B cell (primary cell): ENCODE results near the gene SLC3A2. TPM values are rescaled to one million over a fixed set of nuclear protein-coding genes. Genes with fewer than 3 reads are reported as not detected.

ENCODE experiments used
- ATAC-seq: fragments of 200-7000 bp; cut with Tn5 transposase; one replicate; pipeline ENCODE4 v1.10.0; 2021; ENCODE audit warnings: low read depth, mild to moderate bottlenecking, moderate number of reproducible peaks, moderate library complexity
- CTCF ChIA-PET: fragments of 350-600 bp; sonication (Branson Sonifier 250); formaldehyde crosslinking; loops from one replicate; lab custom pipeline; 2021; ENCODE audit warnings: antibody characterized with exemption, inconsistent platforms; lab: Charles Lee
- POLR2A ChIA-PET: fragments of 350-600 bp; sonication (Branson Sonifier 250); formaldehyde crosslinking; loops from one replicate; lab custom pipeline; 2021; ENCODE audit warnings: antibody characterized with exemption; lab: Charles Lee
- DNase-seq: peaks from one replicate; pipeline ENCODE4 v3.0.0; 2013
- H2AFZ ChIP-seq: 2 replicates; pipeline ENCODE4 v1.6.1; 2012; ENCODE audit warnings: mild to moderate bottlenecking, low read depth, low read length; ENCODE audit not compliant: insufficient read depth, poor library complexity, severe bottlenecking
- H3K27ac ChIP-seq, 2 donors: 1 replicate in 1 of 2; 2 replicates in 1 of 2; pipeline ENCODE4 v1.5.1; 2012 to 2013; ENCODE audit warnings: low read length in 2 of 2, mild to moderate bottlenecking in 2 of 2, moderate library complexity in 1 of 2
- H3K27me3 ChIP-seq, 4 experiments: fragments of 200-600 bp in 1 of 4; sonication (generic) in 1 of 4; replicated peaks in 1 of 4; 1 replicate in 2 of 4; 2 replicates in 2 of 4; pipeline versions ENCODE4 v1.6.1 to v1.7.0; 2013 to 2016; ENCODE audit warnings: low read length in 3 of 4, mild to moderate bottlenecking in 2 of 4, mixed read lengths in 1 of 4, moderate library complexity in 1 of 4; ENCODE audit not compliant: insufficient read depth in 4 of 4, control insufficient read depth in 3 of 4; ENCODE audit errors: control extremely low read depth in 1 of 4
- H3K36me3 ChIP-seq, 2 experiments: replicated peaks in 1 of 2; 1 replicate in 1 of 2; 2 replicates in 1 of 2; pipeline versions ENCODE4 v1.6.1 to v1.7.1; 2013; ENCODE audit warnings: low read length in 1 of 2; ENCODE audit not compliant: insufficient read depth in 2 of 2, control insufficient read depth in 1 of 2; ENCODE audit errors: control extremely low read depth in 1 of 2, extremely low read depth in 1 of 2
- H3K4me1 ChIP-seq, 2 donors: fragments of 200-600 bp in 1 of 2; sonication (generic) in 1 of 2; 1 replicate in 1 of 2; 2 replicates in 1 of 2; pipeline versions ENCODE4 v1.5.1 to v1.6.1; 2013 to 2017; ENCODE audit warnings: low read length in 2 of 2; ENCODE audit not compliant: control insufficient read depth in 2 of 2, insufficient read depth in 2 of 2
- H3K4me2 ChIP-seq: replicated peaks from 2 replicates; pipeline ENCODE3; 2012; ENCODE audit warnings: mild to moderate bottlenecking, low read depth, low read length; ENCODE audit not compliant: poor library complexity, severe bottlenecking
- H3K4me3 ChIP-seq, 5 experiments: fragments of 200-600 bp in 1 of 5; sonication (generic) in 1 of 5; 1 replicate in 3 of 5; 2 replicates in 2 of 5; pipeline versions ENCODE4 v1.5.1 to v1.7.0; 2011 to 2016; ENCODE audit warnings: low read length in 4 of 5, mild to moderate bottlenecking in 4 of 5, low read depth in 2 of 5, control low read depth in 1 of 5, moderate library complexity in 1 of 5; ENCODE audit not compliant: insufficient read depth in 1 of 5; ENCODE audit errors: control extremely low read depth in 1 of 5, extremely low read depth in 1 of 5
- H3K79me2 ChIP-seq: fragments of 200-600 bp; sonication (generic); one replicate; pipeline ENCODE4 v1.6.0; 2016; ENCODE audit warnings: low read length; ENCODE audit not compliant: control insufficient read depth, insufficient read depth
- H3K9ac ChIP-seq: fragments of 200-600 bp; sonication (generic); 2 replicates; pipeline ENCODE4 v1.6.1; 2017; ENCODE audit warnings: mild to moderate bottlenecking, low read length, moderate library complexity
- H3K9me3 ChIP-seq, 3 donors: one replicate each; pipeline versions ENCODE4 v1.6.1 to v1.7.1; 2013; ENCODE audit warnings: low read length in 2 of 3; ENCODE audit not compliant: control insufficient read depth in 2 of 3, insufficient read depth in 1 of 3; ENCODE audit errors: control extremely low read depth in 1 of 3
- H4K20me1 ChIP-seq: 2 replicates; pipeline ENCODE4 v1.6.0; 2012; ENCODE audit warnings: mild to moderate bottlenecking, low read length; ENCODE audit not compliant: insufficient read depth, control insufficient read depth, poor library complexity, severe bottlenecking
- H3K27ac Mint-ChIP-seq: one replicate; pipeline ENCODE4 v1.8.0; 2021; ENCODE audit warnings: mixed read lengths
- H3K27me3 Mint-ChIP-seq: one replicate; pipeline ENCODE4 v1.8.0; 2021; ENCODE audit warnings: mixed read lengths
- H3K4me1 Mint-ChIP-seq: one replicate; pipeline ENCODE4 v1.8.0; 2021; ENCODE audit warnings: mixed read lengths
- H3K4me3 Mint-ChIP-seq: one replicate; pipeline ENCODE4 v1.8.0; 2021; ENCODE audit warnings: mixed read lengths
- H3K9me3 Mint-ChIP-seq: one replicate; pipeline ENCODE4 v1.8.0; 2022; ENCODE audit warnings: mixed read lengths; ENCODE audit not compliant: insufficient read depth
- EZH2 ChIP-seq: IDR thresholded peaks from 2 replicates; pipeline ENCODE4 v1.6.1; 2012; ENCODE audit warnings: borderline replicate concordance, low read depth, mild to moderate bottlenecking, moderate library complexity, low read length; ENCODE audit not compliant: insufficient read depth, poor library complexity, severe bottlenecking
- WGBS: methylation state at CpG from one replicate; pipeline ENCODE4 v1.1.5; 2013; ENCODE audit warnings: missing lambda C conversion rate; ENCODE audit not compliant: insufficient coverage; 5-methylcytosine and 5-hydroxymethylcytosine counted together
- intact Hi-C: fragments of 100-400 bp; cut with micrococcal nuclease; formaldehyde crosslinking; loops from one replicate; pipeline ENCODE4 v1.10.0; 2022
- polyA plus RNA-seq: library from polyadenylated mRNA; depleted of rRNA; stranded (reverse); fragments of >200 nt; gene quantifications from 2 replicates; pipeline ENCODE4 v1.2.3, GENCODE V29; 2012
- total RNA-seq, 2 donors: library from RNA; stranded (reverse); fragments of 120-200 nt in 1 of 2; gene quantifications; 1 replicate in 1 of 2; 2 replicates in 1 of 2; pipeline versions ENCODE4 v1.2.3 to v1.2.4, GENCODE V29; 2013 to 2022
- TF ChIP-seq, protein P1 (sequence below): fragments of 200-600 bp; IDR thresholded peaks from one replicate; pipeline ENCODE4 v1.8.0; 2022; ENCODE audit warnings: antibody characterized with exemption, mild to moderate bottlenecking

SLC3A2 gene
- total and polyA plus RNA-seq, 2 donors (not counting 1 experiment from before 2014, with no cell fraction given): 92.0 to 148 TPM

DNA sequence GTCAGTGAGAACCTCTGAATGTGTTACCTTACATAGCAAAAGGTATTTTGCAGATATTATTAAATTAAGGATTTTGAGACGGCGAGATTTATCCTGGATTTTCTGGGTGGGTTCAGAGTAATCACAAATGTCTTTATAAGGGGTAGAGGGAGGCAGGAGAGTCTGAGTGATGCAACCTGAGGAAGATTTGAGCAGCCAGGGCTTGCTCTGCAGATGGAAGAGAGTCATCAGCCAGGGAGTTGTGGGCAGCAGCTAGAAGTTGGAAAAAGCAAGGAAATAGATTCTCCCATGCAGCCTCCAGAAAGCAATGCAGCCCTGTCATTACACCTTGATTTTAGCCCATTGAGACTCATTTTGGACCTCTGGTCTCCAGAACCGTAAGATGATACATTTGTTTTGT, 37.2 kb upstream of the SLC3A2 start:
- Histone ChIP-seq H3K27ac (no peak overlapping the region), H3K79me2 (peaks cover 14% of the 10 kb centered on the region), H4K20me1 (no peaks in the 10 kb centered on the region), H3K27me3 (no peaks in the 10 kb centered on the region), H3K9me3 (no peaks in the 10 kb centered on the region), H3K4me1 (peaks cover 11 to 28% of the 10 kb centered on the region in 2 donors), H3K9ac (no peak overlapping the region), H3K36me3 (no peaks in the 10 kb centered on the region), H3K4me2 (no peak overlapping the region), H3K4me3 (no peak overlapping the region), H2AFZ (no peak overlapping the region)
- no peaks in the 10 kb centered on the region for H3K9me3 Mint-ChIP-seq
- CTCF ChIA-PET: interaction anchor here (0.9 to 1.8 kb wide), 5 partner anchors 8 to 251 kb away, joined by 3 to 8 read pairs (median 5); no protein-coding TSS in a partner anchor
- DNase-seq (no peak), ATAC-seq (no peak)
- no peaks in the 10 kb centered on the region for H3K27me3 Mint-ChIP-seq
- WGBS: 100% methylated on average over 3 of the region's 3 CpGs
- intact Hi-C loops: loop anchor here (5.0 kb wide), 2 partner anchors 251 to 286 kb away; partner anchors contain the start of gene TUT1
- peaks cover 13% of the 10 kb centered on the region for H3K4me1 Mint-ChIP-seq
- H3K27ac Mint-ChIP-seq: peak overlapping the region; percentile 23
- TF ChIP-seq, protein P1, sequence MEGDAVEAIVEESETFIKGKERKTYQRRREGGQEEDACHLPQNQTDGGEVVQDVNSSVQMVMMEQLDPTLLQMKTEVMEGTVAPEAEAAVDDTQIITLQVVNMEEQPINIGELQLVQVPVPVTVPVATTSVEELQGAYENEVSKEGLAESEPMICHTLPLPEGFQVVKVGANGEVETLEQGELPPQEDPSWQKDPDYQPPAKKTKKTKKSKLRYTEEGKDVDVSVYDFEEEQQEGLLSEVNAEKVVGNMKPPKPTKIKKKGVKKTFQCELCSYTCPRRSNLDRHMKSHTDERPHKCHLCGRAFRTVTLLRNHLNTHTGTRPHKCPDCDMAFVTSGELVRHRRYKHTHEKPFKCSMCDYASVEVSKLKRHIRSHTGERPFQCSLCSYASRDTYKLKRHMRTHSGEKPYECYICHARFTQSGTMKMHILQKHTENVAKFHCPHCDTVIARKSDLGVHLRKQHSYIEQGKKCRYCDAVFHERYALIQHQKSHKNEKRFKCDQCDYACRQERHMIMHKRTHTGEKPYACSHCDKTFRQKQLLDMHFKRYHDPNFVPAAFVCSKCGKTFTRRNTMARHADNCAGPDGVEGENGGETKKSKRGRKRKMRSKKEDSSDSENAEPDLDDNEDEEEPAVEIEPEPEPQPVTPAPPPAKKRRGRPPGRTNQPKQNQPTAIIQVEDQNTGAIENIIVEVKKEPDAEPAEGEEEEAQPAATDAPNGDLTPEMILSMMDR: no peak
- no peak for TF ChIP-seq EZH2
- POLR2A ChIA-PET: interaction anchor here (0.7 to 5.0 kb wide), 7 partner anchors 12 to 1420 kb away, joined by 3 to 159 read pairs (median 7); partner anchors contain the start of genes HNRNPUL2, TTC9C and TUT1
- peak overlapping the region; percentile 37 for H3K4me3 Mint-ChIP-seq

DNA sequence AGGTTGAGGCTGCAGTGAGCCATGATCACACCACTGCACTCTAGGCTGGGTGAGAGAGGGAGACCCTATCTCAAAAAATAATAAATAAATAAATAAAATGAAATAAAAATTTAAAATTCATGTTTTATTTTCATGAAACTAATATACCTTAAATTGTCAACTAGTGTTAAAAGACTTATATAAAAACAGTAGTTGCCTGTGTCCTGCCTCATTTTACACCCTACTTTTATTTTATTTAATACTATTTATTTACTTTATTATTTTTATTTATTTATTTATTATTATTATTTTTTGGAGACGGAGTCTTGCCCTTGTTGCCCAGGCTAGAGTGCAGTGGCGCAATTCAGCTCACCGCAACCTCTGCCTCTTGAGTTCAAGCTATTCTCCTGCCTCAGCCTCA, 36.5 kb upstream of the SLC3A2 start:
- H3K79me2 ChIP-seq: peaks cover 8% of the 10 kb centered on the region
- no peak overlapping the region for H3K4me3 Mint-ChIP-seq
- no peaks in the 10 kb centered on the region for H3K27me3 Mint-ChIP-seq
- CTCF ChIA-PET: interaction anchor here (0.9 to 1.2 kb wide), 2 partner anchors 11 to 252 kb away, joined by 3 read pairs; no protein-coding TSS in a partner anchor
- H4K20me1 ChIP-seq: no peaks in the 10 kb centered on the region
- H3K27ac ChIP-seq: no peak overlapping the region
- H2AFZ ChIP-seq: no peak overlapping the region
- no peaks in the 10 kb centered on the region for H3K36me3 ChIP-seq
- peak overlapping the region; percentile 23 for H3K27ac Mint-ChIP-seq
- no peak overlapping the region for H3K9ac ChIP-seq
- no peak overlapping the region for H3K4me3 ChIP-seq
- no peaks in the 10 kb centered on the region for H3K27me3 ChIP-seq
- no peak overlapping the region for H3K4me2 ChIP-seq
- H3K4me1 Mint-ChIP-seq: peaks cover 10% of the 10 kb centered on the region
- H3K9me3 ChIP-seq: no peaks in the 10 kb centered on the region
- 94% methylated on average over 3 of the region's 3 CpGs for WGBS
- no peak for DNase-seq
- peaks cover 6 to 22% of the 10 kb centered on the region in 2 donors for H3K4me1 ChIP-seq
- no peak for ATAC-seq
- H3K9me3 Mint-ChIP-seq: no peaks in the 10 kb centered on the region
- intact Hi-C loops: loop anchor here (5.0 kb wide), 2 partner anchors 252 to 287 kb away; partner anchors contain the start of gene TUT1
- POLR2A ChIA-PET: interaction anchor here (1.5 to 2.5 kb wide), 2 partner anchors 10 to 20 kb away, joined by 7 read pairs; no protein-coding TSS in a partner anchor
- TF ChIP-seq EZH2: no peak
- TF ChIP-seq, protein P1: no peak
